Hematopoietic multipotent progenitor cell treated with erythropoietin and hydrocortisone succinate and interleukin-3 and kit ligand, for 4 days (in vitro differentiated cells): ENCODE measurements around the gene CDH26.
"Not testable (repeated sequence)": the region's sequence is repeated elsewhere in the genome, so short reads cannot be mapped to it uniquely, and the experiment has no call there.

Source experiments
- DNase-seq: peaks from one replicate; pipeline ENCODE4 v3.0.0-alpha.2; 2015

Gene CDH26

DNA sequence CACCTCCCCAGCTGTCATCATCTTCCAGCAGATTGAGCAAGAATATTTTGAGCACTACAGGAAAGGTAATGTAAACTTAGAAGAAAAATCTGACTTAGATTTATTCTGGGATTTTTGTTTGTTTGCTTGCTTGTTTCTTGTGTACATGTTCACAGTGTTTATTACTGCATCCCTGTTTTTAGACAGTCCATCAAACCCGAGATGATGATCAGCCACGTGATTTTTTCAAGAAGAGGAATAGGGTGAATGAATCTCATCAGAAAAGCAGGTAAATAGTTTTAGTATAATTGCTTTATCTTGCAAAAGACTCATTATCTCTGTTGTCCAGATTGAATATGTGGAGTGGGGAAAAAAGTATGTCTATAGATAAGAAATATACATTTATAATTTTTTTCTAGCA, 16.0 kb upstream of the CDH26 start:
- no peak for DNase-seq

DNA sequence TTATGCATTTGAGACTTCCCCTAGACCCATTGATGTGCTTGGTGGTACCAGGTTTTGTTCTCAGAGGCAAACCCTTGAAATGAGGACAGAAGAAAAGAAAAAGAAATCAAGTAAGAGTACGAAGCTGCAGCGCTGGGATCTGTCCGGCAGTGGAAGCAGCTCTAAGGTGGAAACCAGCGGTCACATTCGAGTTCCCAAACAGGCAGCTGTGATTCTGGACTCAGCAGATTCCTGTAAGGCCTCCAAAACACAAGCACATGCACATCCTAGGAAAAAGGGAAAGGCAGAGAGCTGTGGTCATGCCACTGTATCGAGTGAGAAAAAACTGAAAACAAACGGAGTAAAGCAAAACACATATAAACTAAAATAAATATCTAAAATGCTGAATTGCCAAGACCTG, 13.5 kb upstream of the CDH26 start:
- DNase-seq: no peak

DNA sequence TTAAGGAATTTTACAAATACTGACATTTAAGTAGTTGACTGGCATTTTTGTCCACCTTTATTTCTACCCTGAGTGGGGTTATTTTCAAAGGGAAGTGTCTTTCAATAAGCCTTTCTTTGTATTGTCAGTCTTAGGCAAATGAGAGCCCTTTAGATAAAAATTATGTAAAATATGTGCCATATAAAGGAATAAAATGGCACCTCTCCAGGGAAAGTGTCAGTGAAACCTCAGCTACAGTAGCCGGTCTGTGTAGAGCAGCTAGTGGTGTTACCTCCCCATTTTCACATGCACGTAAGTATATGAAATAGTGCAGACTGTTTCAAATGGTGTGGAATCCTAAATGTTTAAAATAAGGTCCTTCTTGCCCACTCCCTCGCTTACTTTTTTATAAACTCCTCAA, 13.0 kb upstream of the CDH26 start:
- DNase-seq: peak; percentile 41

DNA sequence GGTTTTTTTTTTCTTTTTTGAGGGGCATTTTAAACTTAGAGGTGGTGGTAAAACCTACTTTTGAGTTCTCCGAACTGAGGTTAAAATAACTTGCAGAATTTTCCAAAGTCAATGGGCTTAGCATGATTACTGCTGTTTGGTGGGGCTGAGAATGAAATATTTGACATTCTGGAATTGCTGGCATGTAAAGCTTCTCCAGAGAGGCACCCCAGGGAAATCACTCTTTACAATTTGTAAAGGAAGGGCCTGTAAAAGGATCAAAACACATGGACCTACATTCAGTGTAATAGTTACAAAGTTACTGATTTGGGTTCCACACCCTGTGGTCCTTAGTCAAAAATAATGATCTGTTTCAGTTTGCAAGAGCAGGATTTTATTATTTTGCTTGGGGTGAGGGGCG, 12.5 kb upstream of the CDH26 start:
- no peak for DNase-seq

DNA sequence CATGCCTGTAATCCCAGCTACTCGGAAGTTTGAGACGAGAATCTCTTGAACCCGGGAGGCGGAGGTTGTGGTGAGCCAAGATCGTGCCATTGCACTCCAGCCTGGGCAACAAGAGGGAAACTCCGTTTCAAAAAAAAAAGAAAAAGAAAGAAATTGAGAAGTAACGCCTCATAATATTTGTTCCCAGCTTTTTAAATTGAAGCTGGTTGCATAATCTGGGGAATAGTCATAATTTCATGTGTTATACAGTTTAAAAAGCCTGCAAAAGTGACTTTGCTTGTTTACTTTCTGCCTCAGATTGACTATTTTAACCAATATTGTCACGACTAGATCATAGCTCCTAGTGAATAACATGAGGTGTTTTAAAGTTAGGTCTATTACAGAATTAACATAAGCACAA, 10.8 kb upstream of the CDH26 start:
- no peak for DNase-seq

DNA sequence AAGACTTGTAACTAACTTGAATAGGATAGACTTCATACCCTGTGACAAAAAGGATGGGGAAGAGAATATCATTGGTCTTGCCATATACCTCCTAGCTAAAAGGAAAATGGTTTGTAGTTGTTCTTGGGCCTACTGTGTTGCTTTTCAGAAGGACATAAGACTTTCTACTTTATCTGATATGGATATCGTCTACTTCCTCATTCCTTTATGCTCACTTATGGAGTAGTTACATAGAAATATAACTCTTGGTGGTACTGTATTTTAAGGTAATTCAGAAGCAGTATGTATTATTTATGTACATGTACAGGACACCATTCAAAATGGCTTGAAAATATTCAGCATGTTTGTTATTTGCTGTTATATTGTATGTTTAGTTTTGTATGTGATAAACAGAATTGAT, 10.0 kb upstream of the CDH26 start:
- peak; percentile 55 for DNase-seq

DNA sequence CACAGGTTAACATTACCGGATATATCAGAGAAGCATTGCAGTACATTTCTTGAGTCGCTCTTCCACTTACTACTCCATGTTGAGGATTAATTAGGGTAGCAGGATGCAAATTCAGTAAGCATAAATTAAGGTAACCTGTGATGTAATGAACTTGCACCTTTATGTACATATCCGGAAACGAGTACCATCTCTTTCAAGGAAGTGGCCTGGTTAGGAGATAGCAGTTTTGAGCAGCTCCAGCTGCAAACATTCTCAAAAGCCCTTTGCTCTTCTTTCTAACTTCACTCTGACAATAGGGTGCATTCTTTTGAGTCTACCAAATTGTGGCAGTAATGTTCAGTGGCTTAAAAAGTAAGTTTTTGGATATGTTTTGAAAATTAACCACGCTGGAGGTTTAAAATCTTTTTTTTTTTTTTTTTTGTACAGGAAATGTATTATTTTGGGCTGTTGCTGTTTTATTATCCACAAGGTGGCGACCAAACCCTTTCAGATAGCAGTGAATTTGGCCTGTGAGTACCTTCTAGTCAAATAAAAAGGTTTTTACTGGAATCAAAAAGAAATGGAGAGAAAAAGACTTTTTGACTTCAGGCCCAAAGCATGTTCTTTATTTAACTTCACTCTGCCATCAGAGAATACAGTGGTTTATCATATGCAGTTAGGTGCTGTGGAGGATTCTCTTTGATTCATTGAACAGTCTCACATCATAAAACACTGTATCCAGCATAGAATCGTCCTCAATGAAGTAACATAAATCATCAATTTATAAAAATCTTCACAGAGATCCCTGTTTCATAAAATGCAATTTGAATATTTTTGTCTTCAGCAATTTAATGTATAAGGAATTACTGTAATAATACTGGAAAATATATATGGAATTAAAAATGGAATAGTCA, 9.1 kb upstream of the CDH26 start:
- peak; percentile 87 for DNase-seq

DNA sequence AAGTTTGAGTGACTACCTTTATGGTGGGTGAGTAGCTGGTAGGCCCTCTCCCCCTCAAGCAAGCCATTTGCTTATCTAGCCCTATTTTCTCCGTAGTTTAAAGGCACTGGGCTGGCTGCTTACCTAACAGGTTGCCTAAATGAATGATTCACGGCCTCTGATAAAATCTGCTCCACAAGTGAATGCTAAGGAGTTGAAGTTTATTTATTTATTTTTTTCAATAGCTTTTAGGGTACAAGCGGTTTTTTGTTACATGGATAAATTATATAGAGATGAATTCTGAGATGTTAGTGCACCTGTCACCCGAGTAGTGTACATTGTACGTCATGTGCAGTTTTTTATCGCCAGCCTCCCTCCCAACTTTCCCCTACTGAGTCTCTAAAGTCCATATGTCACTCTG, 8.3 kb upstream of the CDH26 start:
- no peak for DNase-seq

DNA sequence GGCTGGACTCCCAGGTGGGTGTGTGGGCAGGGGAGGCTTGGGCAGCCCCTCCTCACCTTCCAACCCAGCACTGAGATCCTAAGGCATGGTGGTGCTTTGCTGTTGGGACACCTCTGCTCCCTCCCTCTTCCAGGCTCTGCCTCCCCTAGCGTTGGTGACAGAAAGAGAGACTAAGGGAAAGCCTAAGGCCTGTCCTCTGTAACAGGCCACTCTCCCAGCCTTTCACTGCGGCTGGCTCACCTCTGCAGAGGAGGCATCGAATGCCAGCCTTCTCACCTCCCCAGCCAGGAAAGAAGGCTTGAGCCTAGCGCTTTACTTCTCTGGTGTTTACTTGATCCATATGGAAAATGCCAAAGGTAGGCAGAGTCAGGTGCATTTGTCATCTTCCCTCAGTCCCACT, 3.5 kb upstream of the CDH26 start:
- no peak for DNase-seq

DNA sequence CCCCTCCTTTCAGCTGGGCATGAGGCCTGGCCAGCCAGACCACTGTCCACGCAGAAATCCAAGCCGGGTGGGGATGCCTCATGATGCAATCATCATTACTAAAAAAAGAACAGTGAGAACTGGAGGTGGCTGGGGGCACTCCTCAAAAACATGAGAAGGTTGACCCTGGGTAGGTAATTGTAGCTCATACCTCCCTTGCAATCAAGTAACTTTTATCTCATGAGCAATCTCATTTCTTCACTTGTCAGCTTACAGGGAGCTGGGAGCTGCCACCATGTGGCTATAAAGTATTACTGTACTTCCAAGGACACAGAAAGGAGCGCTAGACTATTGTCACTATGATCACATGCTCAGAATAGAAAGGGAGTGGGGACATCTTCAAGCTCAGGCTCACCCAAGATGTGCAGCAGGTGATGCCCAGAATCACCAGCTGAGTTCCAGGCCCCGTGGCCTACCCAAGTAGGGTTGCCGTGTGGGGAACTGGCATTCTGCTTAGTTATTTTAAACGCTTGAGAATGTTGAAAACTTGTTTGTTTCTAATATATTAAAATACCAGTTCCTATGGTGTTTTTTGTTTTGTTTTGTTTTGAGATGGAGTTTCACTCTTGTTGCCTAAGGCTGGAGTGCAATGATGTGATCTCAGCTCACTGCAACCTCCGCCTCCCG, 3.0 kb upstream of the CDH26 start:
- DNase-seq: peak; percentile 74

DNA sequence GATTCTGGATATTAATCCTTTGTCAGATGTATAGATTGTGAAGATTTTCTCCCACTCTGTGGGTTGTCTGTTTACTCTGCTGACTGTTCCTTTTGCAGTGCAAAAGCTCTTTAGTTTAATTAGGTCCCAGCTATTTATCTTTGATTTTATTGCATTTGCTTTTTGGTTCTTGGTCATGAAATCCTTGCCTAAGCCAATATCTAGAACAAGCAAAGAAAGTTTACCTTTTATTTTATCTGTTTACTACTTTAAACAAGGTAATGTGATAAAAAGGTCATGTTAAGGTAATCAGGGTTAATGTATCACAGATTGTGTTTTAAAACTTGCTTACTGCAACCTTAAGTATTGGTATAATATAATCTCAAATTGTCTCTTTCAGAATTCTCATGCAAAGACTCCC, 655 bp upstream of the CDH26 start:
- DNase-seq: not testable (repeated sequence)

DNA sequence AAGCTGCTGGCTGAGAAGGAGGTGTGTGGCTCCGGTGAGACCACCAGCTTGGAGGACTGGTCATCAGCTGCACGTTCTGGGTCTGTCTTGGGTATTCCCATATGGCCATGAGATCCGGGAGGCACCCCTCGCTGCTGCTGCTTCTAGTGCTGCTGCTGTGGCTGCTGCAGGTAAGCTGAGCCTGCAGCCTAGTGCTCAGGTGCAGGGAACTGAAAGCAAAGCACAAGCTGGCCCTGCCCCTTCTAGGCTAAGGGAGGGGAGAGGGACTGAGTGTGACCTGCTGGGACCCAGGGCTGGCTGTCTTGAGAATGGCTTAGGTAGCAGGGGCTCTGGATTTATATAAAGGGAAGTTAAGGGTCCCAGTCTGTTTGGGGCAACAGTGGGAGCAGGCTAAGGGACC, 403 bp downstream of the CDH26 start:
- no peak for DNase-seq

DNA sequence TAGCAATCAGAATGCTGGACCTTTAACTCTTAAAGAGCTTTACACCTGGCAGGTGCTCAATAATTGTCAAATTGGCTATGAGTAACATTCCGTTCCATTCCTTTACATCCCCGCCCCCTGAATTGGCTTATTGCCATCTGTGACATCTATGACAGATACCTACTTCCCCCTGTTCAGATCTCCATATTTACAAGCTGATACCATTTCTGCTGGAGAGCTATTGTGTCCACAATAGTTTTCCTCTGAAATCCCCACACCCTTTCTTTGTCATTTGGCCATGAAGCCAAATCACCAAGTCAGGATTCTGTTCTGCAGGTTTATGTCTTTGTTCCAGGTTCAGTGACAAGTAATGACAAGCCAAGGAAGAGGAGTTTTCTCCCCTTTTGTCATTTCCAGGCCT, 3.2 kb downstream of the CDH26 start:
- DNase-seq: no peak

DNA sequence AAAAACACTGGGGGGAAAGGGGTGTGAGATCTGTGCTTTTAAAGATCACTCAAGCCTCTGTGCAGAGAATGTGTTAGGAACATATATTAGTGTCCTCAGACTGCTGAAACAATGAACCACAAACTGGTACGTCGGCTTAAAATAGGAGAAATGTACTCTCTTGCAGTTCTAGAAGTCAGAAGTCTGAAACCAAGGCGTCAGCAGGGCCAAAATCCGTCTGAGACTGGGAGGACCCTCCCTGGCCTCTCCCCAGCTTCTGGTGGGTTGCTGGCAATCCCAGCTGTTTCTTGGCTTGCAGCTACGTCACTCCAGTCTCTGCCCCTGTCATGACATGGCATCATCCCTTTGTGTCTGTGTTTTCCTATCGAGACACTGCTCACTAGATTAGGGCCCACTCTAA, 3.9 kb downstream of the CDH26 start:
- DNase-seq: no peak

DNA sequence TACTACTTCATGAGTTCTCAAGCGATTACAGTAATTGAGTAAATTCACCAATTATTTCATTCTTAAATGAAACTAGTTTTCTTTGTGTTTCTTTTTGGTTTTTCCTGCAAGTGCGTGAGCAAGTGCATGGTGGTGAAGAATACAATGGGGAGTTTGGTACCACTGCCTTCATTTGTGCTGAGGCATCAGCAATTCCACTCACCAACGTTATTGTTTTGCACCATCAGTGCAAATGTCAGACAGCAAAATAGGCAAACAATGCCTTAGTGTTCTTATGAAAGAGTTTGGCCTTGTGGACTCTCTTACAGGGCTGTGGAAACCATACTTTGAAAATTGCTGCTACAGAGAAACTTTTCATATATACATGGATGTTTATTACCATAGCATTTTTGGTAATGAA, 8.2 kb downstream of the CDH26 start:
- DNase-seq: no peak

DNA sequence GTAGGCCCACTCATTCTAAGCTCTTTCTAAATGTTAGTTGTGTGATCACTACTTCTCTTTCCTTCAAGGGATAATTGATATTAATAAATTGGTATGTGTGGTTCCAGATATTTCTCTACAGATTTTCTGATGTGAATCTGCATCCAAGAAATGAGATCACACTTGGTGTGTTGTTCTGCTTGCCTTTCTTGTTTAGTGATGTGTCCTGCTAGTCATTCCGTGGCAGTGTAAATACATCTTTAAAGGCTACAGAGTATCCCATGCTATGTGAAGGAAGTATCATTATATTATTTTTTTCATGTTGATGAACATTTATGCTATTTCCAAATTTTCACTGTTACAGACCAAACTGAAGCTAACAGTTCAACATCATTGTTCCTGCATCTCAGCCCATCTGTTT, 13.2 kb downstream of the CDH26 start:
- no peak for DNase-seq

DNA sequence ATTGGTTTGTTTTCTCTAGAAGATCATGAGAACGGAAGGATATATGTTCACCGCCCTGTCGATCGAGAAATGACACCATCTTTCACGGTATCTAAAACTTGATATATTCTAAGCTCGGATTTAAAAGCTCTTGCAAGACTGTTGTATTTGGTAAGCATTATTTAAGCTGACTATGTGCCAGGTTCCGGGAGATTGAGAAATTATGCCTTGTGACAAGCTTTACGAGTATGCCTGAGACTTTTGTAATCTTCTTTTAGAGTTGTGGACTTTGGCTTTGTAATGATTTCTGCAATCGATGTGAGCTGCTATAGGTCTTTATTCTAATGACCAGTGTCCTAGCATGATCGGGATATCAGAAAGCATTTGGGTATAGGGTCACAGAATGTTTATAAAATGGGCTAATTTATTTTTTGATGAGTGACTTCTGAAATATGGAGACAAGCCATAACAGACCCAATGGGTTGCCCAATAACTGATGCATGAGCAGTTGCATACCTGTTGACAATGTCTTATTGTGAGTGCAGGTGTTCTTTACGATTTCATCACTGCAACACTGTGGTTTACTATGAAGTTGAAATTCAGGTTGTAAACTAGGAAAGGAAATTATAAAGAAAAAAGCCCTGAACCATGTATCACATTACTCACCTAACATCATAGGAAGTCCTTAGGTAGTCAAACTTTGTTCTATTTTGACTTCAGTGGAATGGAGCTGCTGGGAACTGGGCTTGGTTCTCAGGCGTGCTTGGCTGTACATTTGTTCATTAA, 14.0 kb downstream of the CDH26 start:
- DNase-seq: no peak

DNA sequence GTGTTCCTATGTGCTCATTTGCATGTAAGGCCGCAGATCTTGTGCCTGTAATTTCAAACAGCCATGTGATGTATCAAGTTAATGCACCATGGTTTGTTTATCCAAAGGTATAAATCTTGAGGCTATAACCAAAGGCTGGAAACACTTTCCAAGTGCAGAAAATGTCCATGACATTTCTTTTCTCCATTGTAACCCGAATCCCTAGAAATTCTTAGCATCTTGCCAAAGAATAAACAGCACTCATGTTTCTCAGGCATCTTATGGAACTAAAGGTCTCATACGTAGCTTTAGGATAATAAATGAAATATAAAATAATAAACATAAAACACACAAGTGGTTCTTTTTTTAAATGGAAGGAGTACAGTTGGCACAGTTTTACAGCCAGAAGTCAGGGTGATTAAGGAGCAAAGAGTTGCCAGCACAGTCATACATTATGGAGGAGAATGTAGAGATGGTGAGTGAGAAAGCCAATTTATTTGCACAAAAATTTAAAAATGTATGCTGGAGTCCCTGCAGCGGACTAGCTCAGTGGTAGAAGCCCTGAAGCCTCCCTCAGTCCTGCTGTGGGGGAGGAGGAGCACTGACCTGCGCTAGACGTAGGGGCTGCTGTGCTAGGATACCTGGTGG, 18.0 kb downstream of the CDH26 start:
- no peak for DNase-seq

DNA sequence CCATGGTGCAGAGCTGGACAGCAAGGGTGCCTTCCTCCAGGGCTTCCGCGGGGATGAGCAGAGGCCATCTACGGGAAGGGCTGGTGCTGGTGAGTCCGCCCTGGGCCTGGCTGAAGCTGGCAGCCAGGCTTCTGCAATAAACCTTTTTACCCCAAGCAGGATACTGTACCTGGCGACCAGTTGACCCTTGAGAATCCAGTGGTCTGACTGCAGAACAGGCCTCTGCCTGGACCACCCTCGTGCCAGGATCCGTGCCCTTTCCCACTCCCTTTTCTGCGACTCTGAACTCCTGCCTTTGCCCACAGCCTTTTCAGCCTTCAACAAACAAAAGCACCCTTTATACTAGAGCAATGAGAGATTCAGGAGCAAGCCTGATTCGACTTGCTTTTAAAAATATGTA, 18.9 kb downstream of the CDH26 start:
- no peak for DNase-seq

DNA sequence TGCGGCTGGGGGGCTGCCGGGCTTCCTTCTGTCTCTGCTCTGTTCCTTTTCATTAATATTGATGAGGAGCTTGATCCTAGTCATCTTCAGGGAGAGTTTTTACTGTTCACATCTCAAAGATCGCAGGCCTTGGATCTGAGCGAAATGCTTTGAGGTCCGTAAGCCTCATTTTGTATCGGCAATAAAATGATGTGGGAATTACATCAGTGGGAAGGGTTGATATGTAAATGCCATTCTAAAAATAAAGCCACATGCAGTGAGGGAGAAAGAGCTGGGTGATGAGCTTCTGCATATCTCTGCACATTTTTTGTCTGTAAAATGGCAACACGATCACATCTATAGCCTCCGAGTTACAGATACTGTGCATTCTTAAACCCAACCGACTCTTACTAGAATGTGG, 24.9 kb downstream of the CDH26 start:
- DNase-seq: no peak

DNA sequence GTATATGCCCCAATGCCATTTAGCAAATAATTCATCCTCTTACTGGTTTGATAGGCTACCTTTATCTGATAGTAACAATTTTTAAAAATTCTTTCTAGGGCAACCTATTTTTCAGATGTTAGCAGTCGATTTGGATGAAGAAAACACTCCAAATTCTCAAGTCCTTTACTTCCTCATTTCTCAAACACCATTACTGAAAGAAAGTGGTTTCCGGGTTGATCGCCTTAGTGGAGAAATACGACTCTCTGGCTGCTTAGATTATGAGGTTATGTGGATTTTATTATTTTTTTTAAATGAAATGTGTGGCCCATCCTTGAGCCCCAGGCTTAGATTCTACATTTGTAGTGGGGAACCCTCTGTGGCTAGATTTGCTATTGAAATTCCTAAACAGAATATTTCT, 26.3 kb downstream of the CDH26 start:
- DNase-seq: peak; percentile 88

DNA sequence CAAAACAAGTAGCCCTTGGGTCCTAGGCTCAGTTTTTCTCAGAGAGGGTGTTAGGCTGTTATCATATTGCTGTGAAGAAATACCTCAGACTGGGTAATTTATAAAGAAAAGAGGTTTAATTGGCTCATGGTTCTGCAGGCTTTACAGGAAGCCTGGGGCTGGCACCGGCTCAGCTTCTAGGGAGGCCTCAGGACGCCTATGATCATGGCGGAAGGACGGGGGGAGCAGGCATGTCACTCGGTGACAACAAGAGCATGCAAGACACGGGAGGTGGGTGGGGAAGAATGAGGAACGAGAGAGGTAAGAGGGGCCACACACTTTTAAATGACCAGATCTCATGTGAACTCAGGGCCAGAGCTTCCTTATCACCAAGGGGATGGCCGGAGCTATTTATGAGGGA, 26.9 kb downstream of the CDH26 start:
- DNase-seq: peak; percentile 38

DNA sequence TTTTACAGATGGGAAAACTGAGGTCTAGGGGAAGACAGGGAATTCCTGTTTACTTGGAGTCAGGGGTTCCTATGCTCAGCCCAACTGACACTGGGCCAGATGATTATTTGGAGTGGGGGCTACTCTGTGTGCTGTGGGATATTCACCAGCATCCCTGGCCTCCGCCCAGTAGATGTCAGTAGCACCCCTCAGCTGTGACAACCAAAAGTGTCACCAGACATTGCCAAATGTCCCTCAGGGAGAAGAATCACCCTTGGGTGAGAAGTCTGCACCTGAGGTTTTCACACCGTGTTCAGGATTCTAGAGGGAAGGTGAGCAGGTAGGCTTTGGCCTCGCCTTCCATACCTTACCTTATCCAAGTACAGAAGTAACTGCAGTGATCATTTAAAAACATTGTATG, 27.6 kb downstream of the CDH26 start:
- peak; percentile 62 for DNase-seq
